Natural killer cell (primary cell): ENCODE measurements around the gene LCLAT1. TPM values are rescaled to one million over a fixed set of nuclear protein-coding genes. Genes with fewer than 3 reads are reported as not detected.
"Not testable (repeated sequence)": the region's sequence is repeated elsewhere in the genome, so short reads cannot be mapped to it uniquely, and the experiment has no call there.

Experiments used
- ATAC-seq, 3 donors: fragments of 150-1000 bp in 2 of 3; fragments of 200-7000 bp in 1 of 3; cut with Tn5 transposase; 1 replicate in 1 of 3; 2 replicates in 2 of 3; pipeline ENCODE4 v1.10.0; 2021; ENCODE audit warnings: mild to moderate bottlenecking in 2 of 3, moderate library complexity in 2 of 3
- DNase-seq, 2 donors: peaks; one replicate each; pipeline versions ENCODE4 v3.0.0 to v3.0.0-alpha.2; 2013 to 2021; ENCODE audit warnings: mixed read lengths in 1 of 2
- H3K27ac ChIP-seq: one replicate; pipeline ENCODE4 v1.5.1; 2013; ENCODE audit warnings: mild to moderate bottlenecking, low read length
- H3K27me3 ChIP-seq: one replicate; pipeline ENCODE4 v1.6.1; 2013; ENCODE audit warnings: low read length; ENCODE audit not compliant: control insufficient read depth, insufficient read depth
- H3K36me3 ChIP-seq: one replicate; pipeline ENCODE4 v1.6.1; 2013; ENCODE audit warnings: low read length; ENCODE audit not compliant: control insufficient read depth, insufficient read depth
- H3K4me1 ChIP-seq: one replicate; pipeline ENCODE4 v1.6.1; 2013; ENCODE audit warnings: low read length; ENCODE audit not compliant: control insufficient read depth, insufficient read depth
- H3K4me3 ChIP-seq: one replicate; pipeline ENCODE4 v1.5.1; 2013; ENCODE audit warnings: low read length
- H3K9me3 ChIP-seq: one replicate; pipeline ENCODE4 v1.6.1; 2013; ENCODE audit warnings: low read length; ENCODE audit not compliant: control insufficient read depth, insufficient read depth
- H3K27ac Mint-ChIP-seq, 2 donors: one replicate each; pipeline ENCODE4 v1.8.0; 2022; ENCODE audit warnings: mild to moderate bottlenecking in 2 of 2, mixed read lengths in 2 of 2, moderate library complexity in 1 of 2
- H3K27me3 Mint-ChIP-seq, 2 donors: one replicate each; pipeline ENCODE4 v1.8.0; 2022; ENCODE audit warnings: low read depth in 2 of 2, mixed read lengths in 2 of 2
- H3K36me3 Mint-ChIP-seq: one replicate; pipeline ENCODE4 v1.8.0; 2022; ENCODE audit warnings: mixed read lengths
- H3K4me1 Mint-ChIP-seq, 2 donors: one replicate each; pipeline ENCODE4 v1.8.0; 2022; ENCODE audit warnings: mixed read lengths in 2 of 2
- H3K4me3 Mint-ChIP-seq: one replicate; pipeline ENCODE4 v1.8.0; 2022; ENCODE audit warnings: mild to moderate bottlenecking, moderate library complexity, mixed read lengths
- H3K9me3 Mint-ChIP-seq, 2 donors: one replicate each; pipeline ENCODE4 v1.8.0; 2022; ENCODE audit warnings: mixed read lengths in 2 of 2
- CTCF ChIP-seq: fragments of 200-600 bp; IDR thresholded peaks from one replicate; pipeline ENCODE4 v1.8.0; 2022; ENCODE audit warnings: antibody characterized with exemption
- WGBS: methylation state at CpG from one replicate; pipeline ENCODE4 v1.1.7; 2013; ENCODE audit warnings: missing lambda C conversion rate; ENCODE audit not compliant: insufficient coverage; 5-methylcytosine and 5-hydroxymethylcytosine counted together
- intact Hi-C: fragments of 100-400 bp; cut with micrococcal nuclease; formaldehyde crosslinking; loops from one replicate; pipeline ENCODE4 v1.14.2; 2022
- total RNA-seq, 4 donors: library from RNA; stranded (reverse); fragments of 120-200 nt in 1 of 4; gene quantifications; one replicate each; pipeline versions ENCODE4 v1.2.3 to v1.2.4, GENCODE V29; 2013 to 2022

LCLAT1 gene
- total RNA-seq, 3 donors from 2014 or later (not counting 1 experiment from before 2014, with no cell fraction given): 13.0 to 16.2 (median 14.2) TPM

DNA sequence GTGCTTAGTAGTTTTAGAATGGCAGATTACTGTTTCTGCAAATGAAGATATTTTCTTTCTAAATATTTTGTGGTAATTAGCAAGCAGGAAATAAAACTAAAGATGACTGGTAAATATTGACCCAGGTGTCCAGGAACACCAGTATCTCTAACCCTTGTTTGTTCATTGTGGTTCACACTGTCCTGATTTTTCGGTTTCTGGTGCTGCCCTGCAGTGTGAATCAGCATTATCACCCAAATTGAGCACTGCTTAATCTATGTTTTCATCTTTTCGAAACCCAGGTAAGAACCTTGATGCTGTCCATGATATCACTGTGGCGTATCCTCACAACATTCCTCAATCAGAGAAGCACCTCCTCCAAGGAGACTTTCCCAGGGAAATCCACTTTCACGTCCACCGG, 192.8 kb downstream of the LCLAT1 start:
- H3K4me1 ChIP-seq: no peaks in the 10 kb centered on the region
- H3K27me3 ChIP-seq: no peaks in the 10 kb centered on the region
- Mint-ChIP-seq H3K27me3 (no peaks in the 10 kb centered on the region), H3K27ac (no peak overlapping the region), H3K4me3 (no peak overlapping the region), H3K4me1 (peaks cover 0 to 6% of the 10 kb centered on the region in 2 donors), H3K36me3 (no peaks in the 10 kb centered on the region), H3K9me3 (no peaks in the 10 kb centered on the region)
- intact Hi-C loops: no loop called here
- 68% methylated on average over 4 of the region's 5 CpGs for WGBS
- DNase-seq: no peak
- peaks cover 12% of the 10 kb centered on the region for H3K36me3 ChIP-seq
- ATAC-seq: no peak
- no peak overlapping the region for H3K4me3 ChIP-seq
- H3K27ac ChIP-seq: no peak overlapping the region
- no peak for TF ChIP-seq CTCF
- no peaks in the 10 kb centered on the region for H3K9me3 ChIP-seq

- no peaks in the 10 kb centered on the region for H3K27me3 ChIP-seq
- 72% methylated on average over 2 of the region's 3 CpGs for WGBS
- Mint-ChIP-seq H3K27me3 (no peaks in the 10 kb centered on the region), H3K9me3 (no peaks in the 10 kb centered on the region), H3K36me3 (no peaks in the 10 kb centered on the region), H3K27ac (no peak overlapping the region), H3K4me1 (peaks cover 0 to 6% of the 10 kb centered on the region in 2 donors), H3K4me3 (no peak overlapping the region)
- intact Hi-C loops: no loop called here
- no peak overlapping the region for H3K27ac ChIP-seq
- ATAC-seq (no peak), DNase-seq (no peak)
- H3K4me1 ChIP-seq: no peaks in the 10 kb centered on the region
- no peak for TF ChIP-seq CTCF
- H3K4me3 ChIP-seq: no peak overlapping the region
- H3K9me3 ChIP-seq: no peaks in the 10 kb centered on the region
- H3K36me3 ChIP-seq: peaks cover 12% of the 10 kb centered on the region
Observed at GRCh38 chr2:30641765-30642345, 194.8 kb downstream of the LCLAT1 start.

DNA sequence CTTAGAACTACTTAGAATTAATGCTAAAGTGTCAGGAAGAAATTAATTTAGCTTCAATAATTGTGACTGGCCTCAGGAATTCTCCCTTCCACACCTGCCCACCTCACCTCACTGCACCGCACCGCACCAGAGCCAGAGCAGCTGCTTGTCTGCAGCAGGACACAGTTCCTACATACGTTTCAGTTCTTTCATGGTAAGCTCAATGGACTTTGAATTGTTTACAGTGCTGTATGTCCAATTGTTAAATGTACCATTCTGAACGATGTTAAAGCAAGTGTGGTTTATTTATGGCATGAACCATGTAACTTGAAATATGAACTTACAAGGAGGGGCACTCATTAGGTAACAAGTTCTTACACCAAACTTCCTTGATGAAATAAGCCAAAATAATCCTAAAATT, 196.0 kb downstream of the LCLAT1 start:
- H3K36me3 Mint-ChIP-seq, H3K4me3 Mint-ChIP-seq, ATAC-seq, H3K27me3 ChIP-seq, H3K27ac Mint-ChIP-seq, H3K9me3 ChIP-seq, H3K4me1 Mint-ChIP-seq, H3K27ac ChIP-seq, DNase-seq, H3K27me3 Mint-ChIP-seq, intact Hi-C loops, H3K9me3 Mint-ChIP-seq, H3K4me3 ChIP-seq, H3K4me1 ChIP-seq: not testable (repeated sequence)
- no CpG with 5 or more reads among the region's 4 CpGs for WGBS
- H3K36me3 ChIP-seq: peaks cover 12% of the 10 kb centered on the region

- Mint-ChIP-seq H3K4me3 (no peak overlapping the region), H3K4me1 (peaks cover 0 to 4% of the 10 kb centered on the region in 2 donors), H3K36me3 (no peaks in the 10 kb centered on the region), H3K9me3 (no peaks in the 10 kb centered on the region), H3K27ac (no peak overlapping the region), H3K27me3 (no peaks in the 10 kb centered on the region)
- DNase-seq: no peak
- TF ChIP-seq CTCF: no peak
- intact Hi-C loops: no loop called here
- Histone ChIP-seq H3K4me1 (no peaks in the 10 kb centered on the region), H3K27ac (no peak overlapping the region), H3K4me3 (no peak overlapping the region), H3K27me3 (no peaks in the 10 kb centered on the region), H3K9me3 (no peaks in the 10 kb centered on the region), H3K36me3 (peaks cover 12% of the 10 kb centered on the region)
- WGBS: 77% methylated on average over 2 of the region's 3 CpGs
- no peak for ATAC-seq
Observed at GRCh38 chr2:30643674-30644073, 196.6 kb downstream of the LCLAT1 start.
